ENCODE data around the gene PPCDC. TPM values are rescaled to one million over a fixed set of nuclear protein-coding genes. Genes with fewer than 3 reads are reported as not detected.

The PPCDC gene
- total and polyA plus RNA-seq, 2 of the 4 experiments (the other 2 are of a cell fraction): 13.3 to 16.3 TPM

- H3K27ac ChIP-seq (ENCODE audit: insufficient read depth, low read length): no peak overlapping the region
- no peak overlapping the region for H3K4ac ChIP-seq (ENCODE audit: low read depth, low read length)
- no peaks in the 10 kb centered on the region for H3K27me3 ChIP-seq (ENCODE audit: control insufficient read depth, insufficient read depth, low read length)
- H2AK5ac ChIP-seq (ENCODE audit: low read depth, low read length): no peak overlapping the region
- peaks cover 17% of the 10 kb centered on the region for H3K9me1 ChIP-seq (ENCODE audit: insufficient read depth, low read length)
- ATAC-seq (ENCODE audit: low read depth): no peak
- no peak overlapping the region for H3K23ac ChIP-seq (ENCODE audit: low read depth, low read length)
- no peak overlapping the region for H2BK5ac ChIP-seq (ENCODE audit: low read depth, low read length, poor library complexity, severe bottlenecking)
- H4K8ac ChIP-seq (ENCODE audit: low read depth in 2 of 2, low read length in 2 of 2): no peak overlapping the region
- H2BK120ac ChIP-seq (ENCODE audit: low read depth, low read length): no peak overlapping the region
- no peak for DNase-seq
- TF ChIP-seq BHLHE40 (IDR thresholded peaks at IDR 0.05; ENCODE audit: low read depth, low read length) (no peak), RCOR1 (IDR thresholded peaks at IDR 0.05; ENCODE audit: insufficient replicate concordance, low read length) (no peak), CEBPB (IDR thresholded peaks at IDR 0.05; ENCODE audit: low read depth, low read length) (no peak), NFE2L2 (IDR thresholded peaks at IDR 0.05; ENCODE audit: low read depth, low read length) (no peak), SMC3 (IDR thresholded peaks at IDR 0.05; ENCODE audit: low read depth, low read length) (no peak), CHD1 (IDR thresholded peaks at IDR 0.05; ENCODE audit: low read depth, low read length) (no peak), USF2 (IDR thresholded peaks at IDR 0.05; ENCODE audit: low read depth, low read length) (no peak), POLR2A (IDR thresholded peaks at IDR 0.05; ENCODE audit: low read depth, low read length) (no peak), RAD21 (IDR thresholded peaks at IDR 0.05; ENCODE audit: low read length) (no peak), ELK1 (IDR thresholded peaks at IDR 0.05; ENCODE audit: borderline replicate concordance, low read depth, low read length) (no peak)
- no peak overlapping the region for H3K4me2 ChIP-seq (ENCODE audit: low read depth, low read length)
- H2BK15ac ChIP-seq (ENCODE audit: low read depth, low read length): no peak overlapping the region
- peaks cover 19% of the 10 kb centered on the region for H3K4me1 ChIP-seq (ENCODE audit: control insufficient read depth, insufficient read depth, low read length)
- no peaks in the 10 kb centered on the region for H3K9me3 ChIP-seq (ENCODE audit: control insufficient read depth, insufficient read depth, low read length)
- no peak overlapping the region for H3K14ac ChIP-seq (replicated peaks; ENCODE audit: low read depth, low read length)
- H3K56ac ChIP-seq (ENCODE audit: extremely low read depth, insufficient read depth, low read length): no peak overlapping the region
- 100% methylated on average over 1 of the region's 10 CpGs; no CpG with 5 or more reads in 1 of the 2 experiments for WGBS, 2 experiments (ENCODE audit: extremely low coverage in 2 of 2, insufficient read length in 1 of 2)
- H3K36me3 ChIP-seq (ENCODE audit: control insufficient read depth, insufficient read depth, low read length): no peaks in the 10 kb centered on the region; the same call in 1 of the 2 replicates
- no peak overlapping the region for H3K18ac ChIP-seq (ENCODE audit: low read depth, low read length)
- CTCF ChIA-PET: no interaction called here
- H2AK9ac ChIP-seq (replicated peaks; ENCODE audit: low read depth, low read length, poor library complexity): peak overlapping the region; percentile 60
- dilution Hi-C loops (cut with HindIII; ENCODE audit: low sequenced_read_pairs, unreplicated experiment) (no loop called here), intact Hi-C loops (cut with micrococcal nuclease) (no loop called here), in situ Hi-C loops (cut with MboI; ENCODE audit: low sequenced_read_pairs) (no loop called here)
- H3K4me3 ChIP-seq (ENCODE audit: insufficient read depth, low read depth, low read length): no peak overlapping the region
- H4K5ac ChIP-seq (ENCODE audit: low read depth, low read length): no peak overlapping the region
- no peak overlapping the region for H2AFZ ChIP-seq (replicated peaks; ENCODE audit: low read length, poor library complexity)
- peaks cover 0 to 16% of the 10 kb centered on the region in 2 experiments; a peak in 2 of 4 replicates for H3K79me1 ChIP-seq (ENCODE audit: low read depth in 1 of 2, low read length in 2 of 2)
- peaks cover 6% of the 10 kb centered on the region for H4K20me1 ChIP-seq (ENCODE audit: insufficient read depth, low read length)
- POLR2A ChIA-PET (ENCODE audit: unreplicated experiment): no interaction called here
- no peak overlapping the region for H2BK20ac ChIP-seq (ENCODE audit: low read depth, low read length)
- BruUV-seq (replicated peaks): no TSS peak
- no peak overlapping the region for H3K9ac ChIP-seq (ENCODE audit: low read depth, low read length)
- no peak overlapping the region; the same call in 1 of the 2 replicates for H4K91ac ChIP-seq (ENCODE audit: insufficient read depth, low read depth, low read length)
Observed at GRCh38 chr15:75048394-75048793, 25.0 kb downstream of the PPCDC start.
